Transverse colon (tissue), 4 donors: Measurements from ENCODE around the gene SULT4A1. TPM values are rescaled to one million over a fixed set of nuclear protein-coding genes. Genes with fewer than 3 reads are reported as not detected.

Experiments used
- DNase-seq: peaks from one replicate; pipeline ENCODE4 v3.0.0-alpha.2; 2019
- H3K27ac ChIP-seq, 4 donors: fragments of 200-600 bp; sonication (generic); 2 replicates each; pipeline ENCODE4 v1.5.1; 2016 to 2018; ENCODE audit warnings: inconsistent platforms in 4 of 4
- H3K27me3 ChIP-seq: fragments of 200-600 bp; sonication (generic); 2 replicates; pipeline ENCODE4 v1.5.1; 2017; ENCODE audit warnings: inconsistent platforms
- H3K36me3 ChIP-seq, 4 donors: fragments of 200-600 bp; sonication (generic); 2 replicates each; pipeline ENCODE4 v1.5.1; 2017 to 2019; ENCODE audit warnings: inconsistent platforms in 4 of 4
- H3K4me1 ChIP-seq, 4 donors: fragments of 200-600 bp; sonication (generic); 2 replicates each; pipeline ENCODE4 v1.5.1; 2017 to 2020; ENCODE audit warnings: inconsistent platforms in 4 of 4
- H3K4me3 ChIP-seq, 4 donors: fragments of 200-600 bp; sonication (generic); 1 replicate in 1 of 4; 2 replicates in 3 of 4; pipeline versions ENCODE4 v1.5.1 to v1.6.1; 2017 to 2019; ENCODE audit warnings: inconsistent platforms in 4 of 4
- H3K9me3 ChIP-seq, 2 donors: fragments of 200-600 bp; sonication (generic); 2 replicates each; pipeline ENCODE4 v1.5.1; 2017 to 2019; ENCODE audit warnings: inconsistent platforms in 2 of 2
- EP300 ChIP-seq: sonication (generic); formaldehyde crosslinking; IDR thresholded peaks from one replicate; pipeline ENCODE4 v1.6.1; 2017; ENCODE audit warnings: antibody characterized with exemption, low read depth
- POLR2A ChIP-seq: fragments of 450-650 bp; IDR thresholded peaks from one replicate; pipeline ENCODE4 v1.6.1; 2016; ENCODE audit warnings: antibody characterized with exemption, mild to moderate bottlenecking, moderate library complexity
- POLR2AphosphoS5 ChIP-seq, 3 donors: sonication (generic); formaldehyde crosslinking; IDR thresholded peaks; one replicate each; pipeline ENCODE4 v1.6.1; 2016; ENCODE audit warnings: antibody characterized with exemption in 3 of 3
- WGBS, 2 donors: methylation state at CpG; one replicate each; pipeline ENCODE4 v1.1.5; 2018; ENCODE audit warnings: low coverage in 1 of 2; 5-methylcytosine and 5-hydroxymethylcytosine counted together
- in situ Hi-C, 4 donors: fragments of 200-750 bp; cut with MboI; loops; one replicate each; pipeline versions ENCODE4 v1.15.0 to v1.15.1; 2017; ENCODE audit warnings: low sequenced_read_pairs in 3 of 4, low pct_ligation_motif_present in 1 of 4, low pct_unique_long_range_greater_than_20kb in 1 of 4
- intact Hi-C: fragments of 100-400 bp; cut with DNase I; formaldehyde crosslinking; loops from one replicate; pipeline ENCODE4 v1.15.1; 2023; ENCODE audit warnings: low total_unique reads
- total RNA-seq, 4 donors: library from RNA; depleted of rRNA; stranded (reverse); fragments of >200 nt; gene quantifications; one replicate each; pipeline ENCODE4 v1.1.0, GENCODE V29; 2016
- TF ChIP-seq, protein P1 (sequence below), 5 experiments: fragments of 200-600 bp in 3 of 5; fragments of 450-650 bp in 2 of 5; sonication (generic) in 3 of 5; IDR thresholded peaks; 1 replicate in 2 of 5; 2 replicates in 3 of 5; pipeline ENCODE4 v1.5.1; 2016 to 2017; ENCODE audit warnings: antibody characterized with exemption in 5 of 5, inconsistent platforms in 3 of 5, mild to moderate bottlenecking in 2 of 5, moderate library complexity in 1 of 5

SULT4A1 gene
- total RNA-seq, 4 donors from 2014 or later = 0.32 to 0.68 TPM; not detected in 2

DNA sequence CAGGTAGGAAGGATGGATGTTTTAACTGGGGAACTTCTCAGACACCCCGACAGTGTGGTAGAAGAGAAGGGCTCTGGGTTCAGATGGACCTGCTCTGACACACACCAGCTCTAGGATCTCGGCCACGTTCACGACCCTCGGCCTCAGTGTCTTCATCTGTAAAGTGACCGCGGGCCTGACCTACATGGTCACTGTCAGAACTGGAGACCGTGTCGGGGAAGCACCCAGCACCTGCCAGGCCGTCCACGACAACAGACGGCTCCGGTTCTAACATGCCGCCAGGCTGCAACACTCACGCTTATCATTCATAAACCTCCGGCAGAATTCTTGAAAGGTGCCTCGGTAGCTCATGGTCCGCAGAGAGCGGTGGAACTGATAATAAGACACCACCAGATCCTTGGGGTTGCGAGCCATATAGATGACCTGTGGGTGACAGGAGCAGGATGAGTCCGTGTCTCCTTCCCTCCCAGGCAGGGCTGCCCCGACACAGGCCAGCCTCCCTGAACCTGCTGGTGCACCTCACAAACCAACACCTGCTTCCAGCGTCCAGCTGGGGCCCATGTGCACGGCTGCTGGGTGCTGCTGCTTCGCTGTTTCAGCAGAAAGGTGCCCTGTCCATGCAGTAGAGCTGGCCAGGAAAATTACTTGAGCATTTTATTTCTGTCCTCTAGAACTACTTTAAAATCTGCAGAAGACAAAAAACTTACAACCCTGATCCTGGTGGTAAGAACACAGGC is 23.6 kb downstream of the SULT4A1 start:
- Histone ChIP-seq H3K9me3 (no peaks in the 10 kb centered on the region), H3K27ac (no peak overlapping the region), H3K4me1 (no peaks in the 10 kb centered on the region), H3K27me3 (no peaks in the 10 kb centered on the region), H3K36me3 (no peaks in the 10 kb centered on the region), H3K4me3 (no peak overlapping the region)
- intact Hi-C loops (no loop called here), in situ Hi-C loops (loop anchor here in 1 of 4 donors (25.0 kb wide), 1 partner anchor 99 kb away; no protein-coding TSS in a partner anchor)
- no peak for DNase-seq
- WGBS, 2 donors = 89 to 100% methylated on average over 1 to 25 of the region's 25 CpGs
- TF ChIP-seq, protein P1, sequence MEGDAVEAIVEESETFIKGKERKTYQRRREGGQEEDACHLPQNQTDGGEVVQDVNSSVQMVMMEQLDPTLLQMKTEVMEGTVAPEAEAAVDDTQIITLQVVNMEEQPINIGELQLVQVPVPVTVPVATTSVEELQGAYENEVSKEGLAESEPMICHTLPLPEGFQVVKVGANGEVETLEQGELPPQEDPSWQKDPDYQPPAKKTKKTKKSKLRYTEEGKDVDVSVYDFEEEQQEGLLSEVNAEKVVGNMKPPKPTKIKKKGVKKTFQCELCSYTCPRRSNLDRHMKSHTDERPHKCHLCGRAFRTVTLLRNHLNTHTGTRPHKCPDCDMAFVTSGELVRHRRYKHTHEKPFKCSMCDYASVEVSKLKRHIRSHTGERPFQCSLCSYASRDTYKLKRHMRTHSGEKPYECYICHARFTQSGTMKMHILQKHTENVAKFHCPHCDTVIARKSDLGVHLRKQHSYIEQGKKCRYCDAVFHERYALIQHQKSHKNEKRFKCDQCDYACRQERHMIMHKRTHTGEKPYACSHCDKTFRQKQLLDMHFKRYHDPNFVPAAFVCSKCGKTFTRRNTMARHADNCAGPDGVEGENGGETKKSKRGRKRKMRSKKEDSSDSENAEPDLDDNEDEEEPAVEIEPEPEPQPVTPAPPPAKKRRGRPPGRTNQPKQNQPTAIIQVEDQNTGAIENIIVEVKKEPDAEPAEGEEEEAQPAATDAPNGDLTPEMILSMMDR (IDR thresholded peaks at IDR 0.05) = no peak
- TF ChIP-seq POLR2AphosphoS5 (IDR thresholded peaks at IDR 0.05) (no peak), EP300 (no peak), POLR2A (no peak)

DNA sequence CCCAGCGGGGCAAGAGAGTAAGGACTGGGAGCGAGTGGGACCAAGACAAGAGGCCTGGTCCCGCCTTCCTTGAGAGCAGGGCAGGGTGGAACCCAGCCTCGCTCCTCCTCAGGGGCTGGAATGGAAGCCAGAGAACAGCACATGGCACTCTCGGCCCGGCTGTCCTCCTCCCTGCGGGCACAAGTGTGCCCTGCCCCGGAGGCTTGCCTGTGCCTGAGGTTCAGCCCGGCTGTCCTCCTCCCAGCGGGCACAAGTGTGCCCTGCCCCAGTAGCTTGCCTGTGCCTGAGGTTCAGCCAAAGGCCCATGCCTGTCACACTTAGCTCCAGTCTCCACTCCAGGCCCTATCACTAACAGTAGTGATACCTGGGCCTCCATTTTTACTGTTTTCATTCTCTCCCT is 24.2 kb downstream of the SULT4A1 start:
- TF ChIP-seq POLR2AphosphoS5 (IDR thresholded peaks at IDR 0.05) (no peak), POLR2A (no peak), EP300 (no peak)
- TF ChIP-seq, protein P1 (IDR thresholded peaks at IDR 0.05) = no peak
- Histone ChIP-seq H3K4me3 (no peak overlapping the region), H3K36me3 (no peaks in the 10 kb centered on the region), H3K27me3 (no peaks in the 10 kb centered on the region), H3K4me1 (no peaks in the 10 kb centered on the region), H3K27ac (no peak overlapping the region), H3K9me3 (no peaks in the 10 kb centered on the region)
- in situ Hi-C loops (loop anchor here in 1 of 4 donors (25.0 kb wide), 1 partner anchor 99 kb away; no protein-coding TSS in a partner anchor), intact Hi-C loops (no loop called here)
- DNase-seq = no peak
- WGBS, 2 donors = 84% methylated on average over 10 of the region's 10 CpGs; no CpG with 5 or more reads in 1 of the 2 donors

DNA sequence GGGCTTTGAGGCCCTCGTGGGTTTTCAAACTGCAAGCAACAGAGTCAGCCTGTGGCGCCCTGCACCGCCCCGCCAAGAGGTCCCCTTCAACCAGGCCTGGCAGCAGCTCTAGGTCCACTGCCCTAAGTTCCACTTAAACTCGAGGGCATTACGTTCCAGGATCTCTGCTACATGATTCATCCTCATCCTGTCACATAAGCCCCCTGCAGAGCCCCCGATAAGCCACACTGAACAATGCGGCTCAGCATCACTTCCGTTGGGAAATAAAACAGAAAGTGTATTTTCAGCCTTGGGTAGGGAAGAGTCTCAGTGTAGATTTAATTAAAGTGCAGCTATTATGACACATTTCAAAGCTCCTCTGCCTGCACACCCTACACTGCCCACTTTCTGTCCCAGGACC is 24.6 kb downstream of the SULT4A1 start:
- H3K27ac ChIP-seq = no peak overlapping the region
- intact Hi-C loops (no loop called here), in situ Hi-C loops (loop anchor here in 1 of 4 donors (25.0 kb wide), 1 partner anchor 100 kb away; no protein-coding TSS in a partner anchor)
- no peak for TF ChIP-seq EP300
- TF ChIP-seq POLR2A = no peak
- TF ChIP-seq, protein P1 (IDR thresholded peaks at IDR 0.05) = no peak
- TF ChIP-seq POLR2AphosphoS5 (IDR thresholded peaks at IDR 0.05) = no peak
- H3K9me3 ChIP-seq = no peaks in the 10 kb centered on the region
- H3K4me3 ChIP-seq = no peak overlapping the region
- 72 to 88% methylated on average over 5 to 9 of the region's 9 CpGs for WGBS, 2 donors
- DNase-seq = no peak
- H3K27me3 ChIP-seq = no peaks in the 10 kb centered on the region
- H3K36me3 ChIP-seq = no peaks in the 10 kb centered on the region
- no peaks in the 10 kb centered on the region for H3K4me1 ChIP-seq

DNA sequence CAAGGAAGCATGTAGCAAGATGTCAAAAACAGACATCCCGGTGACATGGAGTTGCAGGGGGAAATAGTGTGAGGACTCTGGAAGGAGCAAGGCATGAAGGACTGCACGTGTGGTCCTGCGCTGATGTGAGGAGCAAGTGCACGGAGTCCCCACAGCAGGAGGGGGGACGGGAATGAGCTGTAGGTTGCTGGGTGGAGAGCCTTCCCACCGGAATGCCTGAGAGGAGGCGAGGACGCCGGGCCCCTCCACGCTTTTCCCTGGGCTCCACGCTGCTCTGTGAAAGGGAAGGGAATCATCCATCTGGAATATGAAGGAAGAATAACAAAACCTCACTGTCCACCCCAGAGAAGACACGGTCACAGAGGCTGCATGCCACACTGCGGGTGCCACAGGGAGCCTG is 26.6 kb downstream of the SULT4A1 start:
- WGBS, 2 donors = 78 to 83% methylated on average over 6 to 13 of the region's 13 CpGs
- in situ Hi-C loops = loop anchor here in 1 of 4 donors (25.0 kb wide), 1 partner anchor 102 kb away; no protein-coding TSS in a partner anchor
- Histone ChIP-seq H3K4me1 (no peaks in the 10 kb centered on the region), H3K4me3 (no peak overlapping the region), H3K27ac (no peak overlapping the region), H3K27me3 (no peaks in the 10 kb centered on the region), H3K36me3 (no peaks in the 10 kb centered on the region), H3K9me3 (no peaks in the 10 kb centered on the region)
- no peak for DNase-seq
- TF ChIP-seq, protein P1 (IDR thresholded peaks at IDR 0.05) = no peak
- TF ChIP-seq POLR2AphosphoS5 (IDR thresholded peaks at IDR 0.05) (no peak), POLR2A (no peak), EP300 (no peak)
- intact Hi-C loops = no loop called here
